Measurements from ENCODE around the gene GART. TPM values are rescaled to one million over a fixed set of nuclear protein-coding genes. Genes with fewer than 3 reads are reported as not detected.

The GART gene
- total RNA-seq, 1 experiment from 2014 or later, result 162 TPM

DNA sequence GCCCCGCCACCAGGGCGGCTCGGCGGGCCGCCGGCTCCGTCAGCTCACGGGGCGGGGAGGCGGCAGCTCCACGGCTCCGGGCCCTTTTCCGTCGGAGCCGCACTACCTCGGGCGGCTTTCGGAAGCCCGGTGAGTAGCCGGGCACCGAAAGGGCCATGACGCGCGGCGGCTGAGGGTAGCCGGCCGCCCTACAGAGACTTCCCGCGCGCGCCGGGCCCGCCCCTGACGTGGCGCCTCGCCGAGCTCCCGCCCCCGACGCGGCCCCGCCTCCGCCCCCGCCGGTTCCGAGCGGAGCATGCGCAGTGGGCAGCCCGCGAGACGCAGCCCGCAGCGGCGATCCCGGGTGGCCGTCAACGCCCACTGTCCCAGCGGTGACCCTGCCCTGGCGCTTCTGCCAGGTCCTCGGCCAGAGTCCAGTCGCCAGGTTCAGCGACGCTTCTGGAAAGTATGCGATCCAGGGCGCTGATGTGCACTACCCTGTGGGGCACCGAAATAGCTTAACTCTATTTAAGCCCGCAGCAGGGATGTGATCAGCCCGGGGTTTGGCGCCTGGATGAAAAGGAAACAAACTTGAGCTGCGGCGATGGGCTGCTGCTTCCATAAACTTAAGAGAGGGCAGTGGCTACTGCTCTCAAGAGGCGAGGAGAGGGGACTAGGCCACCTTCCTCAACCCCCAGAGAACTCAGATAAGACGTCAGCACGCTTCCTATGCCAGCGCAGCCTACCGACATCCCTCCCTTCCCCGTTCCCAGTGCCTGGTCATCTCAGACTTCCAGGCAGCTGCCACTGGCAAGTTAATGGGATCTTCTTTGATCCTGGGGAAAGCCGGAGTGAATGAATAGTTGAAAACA lies 46.8 kb upstream of the GART start, which contains the start of gene DONSON:
TSS of gene DONSON (minus strand) at position 200 of the 851 bp plus-strand sequence. CDS start at position 157, 43 bp downstream.
- H3K9me3 ChIP-seq (ENCODE audit: control insufficient read depth, low read depth, low read length), result no peaks in the 10 kb centered on the region
- peak within 1 kb of the TSS; percentile 32 for H2AFZ ChIP-seq (ENCODE audit: low read length)
- H3K4me3 Mint-ChIP-seq, result peak within 1 kb of the TSS; percentile 84 to 90
- H3K4me2 ChIP-seq (ENCODE audit: insufficient read depth, insufficient read length, low read length), result peak within 1 kb of the TSS; percentile 77
- no peak within 1 kb of the TSS for H4K8ac ChIP-seq (replicated peaks; ENCODE audit: insufficient read length, low read depth, low read length)
- peaks cover 10% of the 10 kb centered on the region for H3K23me2 ChIP-seq (ENCODE audit: insufficient read length, low read depth, low read length, poor library complexity, severe bottlenecking)
- H3K4me1 ChIP-seq (ENCODE audit: insufficient read depth, low read length), result no peaks in the 10 kb centered on the region
- H4K20me1 ChIP-seq (ENCODE audit: control insufficient read depth, insufficient read depth, insufficient read length), result no peaks in the 10 kb centered on the region
- H3K18ac ChIP-seq (ENCODE audit: insufficient read length, low read depth, low read length), result no peak within 1 kb of the TSS
- DNase-seq, result peak; percentile 92
- no peaks in the 10 kb centered on the region for H3K79me1 ChIP-seq (ENCODE audit: insufficient read depth, low read depth, low read length, poor library complexity, severe bottlenecking)
- H2BK12ac ChIP-seq (ENCODE audit: insufficient read length, low read depth, low read length), result no peak within 1 kb of the TSS
- H3K36me3 Mint-ChIP-seq (ENCODE audit: insufficient read depth in 1 of 3, low read depth in 3 of 3), result peaks cover 9 to 29% (median 28%) of the 10 kb centered on the region in 3 experiments; a peak in 6 of 7 replicates
- no peak within 1 kb of the TSS for H2AK5ac ChIP-seq (ENCODE audit: insufficient read length, low read length)
- no peak within 1 kb of the TSS for H2BK15ac ChIP-seq (ENCODE audit: low read depth, low read length)
- H2BK120ac ChIP-seq (ENCODE audit: low read depth, low read length, poor library complexity, severe bottlenecking), result no peak within 1 kb of the TSS
- no peak within 1 kb of the TSS for H4K91ac ChIP-seq (ENCODE audit: insufficient read length, low read depth, low read length)
- no peaks in the 10 kb centered on the region for H3K27me3 Mint-ChIP-seq (ENCODE audit: low read depth)
- H3K9me3 Mint-ChIP-seq, result no peaks in the 10 kb centered on the region
- no peak within 1 kb of the TSS for H2BK20ac ChIP-seq (ENCODE audit: low read depth, low read length, poor library complexity, severe bottlenecking)
- H3K4me1 Mint-ChIP-seq, result peaks cover 14 to 15% of the 10 kb centered on the region in 2 experiments
- H2BK5ac ChIP-seq (ENCODE audit: insufficient read length, low read length), result no peak within 1 kb of the TSS
- peak within 1 kb of the TSS; percentile 89 to 97 (median 92) for H3K27ac Mint-ChIP-seq
- no peak within 1 kb of the TSS for H4K5ac ChIP-seq (ENCODE audit: insufficient read length, low read depth, low read length)
- peak within 1 kb of the TSS; percentile 49 for H3K9ac ChIP-seq (ENCODE audit: extremely low read depth, insufficient read length, low read length)
- H3K79me2 ChIP-seq (ENCODE audit: insufficient read depth, low read length), result 0 out of 2 replicates have a peak, but pooled peaks cover 4% of the 10 kb centered on the region
- TF ChIP-seq, protein P1, sequence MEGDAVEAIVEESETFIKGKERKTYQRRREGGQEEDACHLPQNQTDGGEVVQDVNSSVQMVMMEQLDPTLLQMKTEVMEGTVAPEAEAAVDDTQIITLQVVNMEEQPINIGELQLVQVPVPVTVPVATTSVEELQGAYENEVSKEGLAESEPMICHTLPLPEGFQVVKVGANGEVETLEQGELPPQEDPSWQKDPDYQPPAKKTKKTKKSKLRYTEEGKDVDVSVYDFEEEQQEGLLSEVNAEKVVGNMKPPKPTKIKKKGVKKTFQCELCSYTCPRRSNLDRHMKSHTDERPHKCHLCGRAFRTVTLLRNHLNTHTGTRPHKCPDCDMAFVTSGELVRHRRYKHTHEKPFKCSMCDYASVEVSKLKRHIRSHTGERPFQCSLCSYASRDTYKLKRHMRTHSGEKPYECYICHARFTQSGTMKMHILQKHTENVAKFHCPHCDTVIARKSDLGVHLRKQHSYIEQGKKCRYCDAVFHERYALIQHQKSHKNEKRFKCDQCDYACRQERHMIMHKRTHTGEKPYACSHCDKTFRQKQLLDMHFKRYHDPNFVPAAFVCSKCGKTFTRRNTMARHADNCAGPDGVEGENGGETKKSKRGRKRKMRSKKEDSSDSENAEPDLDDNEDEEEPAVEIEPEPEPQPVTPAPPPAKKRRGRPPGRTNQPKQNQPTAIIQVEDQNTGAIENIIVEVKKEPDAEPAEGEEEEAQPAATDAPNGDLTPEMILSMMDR (conservative IDR thresholded peaks at IDR 0.05), result 0 out of 3 replicates have a peak, but pooled peaks have one; percentile 8
- no peak within 1 kb of the TSS for H3K56ac ChIP-seq (ENCODE audit: insufficient read length, low read depth, low read length)
- no CpG with 5 or more reads among the region's 78 CpGs for whole genome bisulfite sequencing (ENCODE audit: extremely low coverage, insufficient read length, low lambda C conversion rate)
- H3K27ac ChIP-seq (ENCODE audit: insufficient read length, low read depth, low read length), result no peak within 1 kb of the TSS
- H3K27me3 ChIP-seq (ENCODE audit: insufficient read depth, low read length), result no peaks in the 10 kb centered on the region
- H3T11ph ChIP-seq (ENCODE audit: low read length), result no peak within 1 kb of the TSS
- H3K4ac ChIP-seq (ENCODE audit: low read depth, low read length), result no peak within 1 kb of the TSS
- H3K14ac ChIP-seq (ENCODE audit: insufficient read depth, low read length), result peak within 1 kb of the TSS; percentile 14; the same call in 1 of the 2 replicates
- no peak within 1 kb of the TSS for H3K23ac ChIP-seq (ENCODE audit: insufficient read length, low read depth, low read length)
